HUES48 (cell line): ENCODE measurements around the gene DUSP16.
A peak's percentile ranks its signal among the peaks of the same experiment; 100 is the strongest.

Experiments
- H3K27ac ChIP-seq: one replicate; pipeline ENCODE4 v1.7.0; 2013; ENCODE audit warnings: low read depth, low read length, inconsistent platforms
- H3K27me3 ChIP-seq: 2 replicates; pipeline ENCODE4 v1.6.1; 2013; ENCODE audit warnings: mild to moderate bottlenecking, low read length; ENCODE audit not compliant: control insufficient read depth, insufficient read depth
- H3K36me3 ChIP-seq: 2 replicates; pipeline ENCODE4 v1.6.1; 2013; ENCODE audit warnings: low read length; ENCODE audit not compliant: control insufficient read depth, insufficient read depth
- H3K4me1 ChIP-seq: 2 replicates; pipeline ENCODE4 v1.6.1; 2013; ENCODE audit warnings: mild to moderate bottlenecking, low read length; ENCODE audit not compliant: control insufficient read depth, insufficient read depth
- H3K4me3 ChIP-seq: 2 replicates; pipeline ENCODE4 v1.5.1; 2013; ENCODE audit warnings: mild to moderate bottlenecking, low read depth, low read length
- H3K9ac ChIP-seq: 2 replicates; pipeline ENCODE4 v1.6.1; 2013; ENCODE audit warnings: mild to moderate bottlenecking, low read depth, low read length, moderate library complexity
- H3K9me3 ChIP-seq: 2 replicates; pipeline ENCODE4 v1.6.1; 2013; ENCODE audit warnings: low read length; ENCODE audit not compliant: control insufficient read depth, insufficient read depth

DUSP16 gene

DNA sequence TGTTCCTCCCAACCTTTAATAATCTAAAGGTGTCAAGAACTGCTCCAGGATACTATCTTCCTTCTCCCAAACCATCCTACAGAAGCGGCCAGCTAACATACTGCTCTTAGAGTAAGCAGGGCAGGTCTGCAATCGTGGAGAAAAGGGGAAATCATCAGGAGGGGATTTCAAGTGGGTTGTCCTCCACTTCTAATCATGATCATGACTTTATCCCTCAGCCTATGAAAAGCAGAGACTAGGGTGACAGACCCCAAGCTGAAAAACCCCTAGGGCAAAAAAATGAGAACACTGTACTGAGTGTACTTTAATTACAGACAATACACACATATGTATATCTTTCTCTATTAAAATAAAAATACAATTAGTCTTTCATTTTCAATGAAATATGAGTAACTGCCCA, 13.9 kb downstream of the DUSP16 start:
- Histone ChIP-seq H3K4me1 (peaks cover 5% of the 10 kb centered on the region; the same call in 1 of the 2 replicates), H3K9me3 (no peaks in the 10 kb centered on the region), H3K27me3 (no peaks in the 10 kb centered on the region), H3K36me3 (peaks cover 29% of the 10 kb centered on the region), H3K27ac (no peak overlapping the region), H3K4me3 (no peak overlapping the region), H3K9ac (no peak overlapping the region)

DNA sequence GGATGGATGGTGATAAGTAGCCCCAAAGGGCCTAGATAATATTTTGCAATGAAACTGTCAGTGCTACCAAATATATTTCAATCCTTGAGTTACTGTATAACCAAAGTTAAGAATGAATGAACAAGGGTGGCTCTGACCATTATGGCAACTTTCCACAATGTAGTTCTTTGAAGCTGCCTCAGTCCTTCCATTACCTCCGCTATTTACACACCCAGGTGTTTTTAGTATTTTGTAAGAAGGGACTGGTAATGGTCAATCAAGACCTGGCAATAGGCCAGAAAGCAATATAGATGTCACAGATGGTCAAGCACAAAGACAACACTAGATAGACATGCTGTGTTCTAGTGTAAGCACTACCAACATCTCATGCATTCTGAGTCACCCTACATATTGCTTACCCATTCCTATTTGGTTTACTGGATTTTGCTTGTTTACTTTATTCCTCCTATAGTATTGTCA, 16.3 kb downstream of the DUSP16 start:
- Histone ChIP-seq H3K9ac (no peak overlapping the region), H3K4me3 (no peak overlapping the region), H3K27me3 (no peaks in the 10 kb centered on the region), H3K9me3 (no peaks in the 10 kb centered on the region), H3K4me1 (peaks cover 6% of the 10 kb centered on the region; the same call in 1 of the 2 replicates), H3K36me3 (peaks cover 22% of the 10 kb centered on the region), H3K27ac (no peak overlapping the region)

GRCh38 chr12:12543959-12544358, 18.7 kb downstream of the DUSP16 start:
- H3K4me3 ChIP-seq, result no peak overlapping the region
- peaks cover 21% of the 10 kb centered on the region for H3K36me3 ChIP-seq
- H3K27me3 ChIP-seq, result no peaks in the 10 kb centered on the region
- no peak overlapping the region for H3K9ac ChIP-seq
- no peak overlapping the region for H3K27ac ChIP-seq
- peaks cover 12% of the 10 kb centered on the region; the same call in 1 of the 2 replicates for H3K4me1 ChIP-seq
- no peaks in the 10 kb centered on the region for H3K9me3 ChIP-seq

DNA sequence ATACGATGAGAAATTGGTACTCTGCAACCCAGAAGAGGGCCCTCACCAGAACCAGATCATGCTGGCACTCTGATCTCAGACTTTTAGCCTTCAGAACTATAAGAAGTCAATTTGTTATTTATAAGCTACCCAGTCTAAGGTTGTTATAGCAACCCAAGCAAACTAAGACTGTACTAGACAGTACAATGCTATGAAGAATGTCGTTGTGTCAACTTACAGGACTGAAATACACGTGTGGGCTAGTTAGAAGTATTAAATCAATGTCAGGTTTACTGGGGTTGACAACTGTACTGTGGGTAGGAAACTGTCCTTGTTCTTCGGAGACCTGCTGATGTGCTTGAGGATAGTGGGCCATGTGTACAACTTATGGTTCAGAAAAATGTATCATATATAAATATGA, 19.7 kb downstream of the DUSP16 start:
- H3K36me3 ChIP-seq, result peaks cover 21% of the 10 kb centered on the region
- H3K9ac ChIP-seq, result no peak overlapping the region
- H3K27me3 ChIP-seq, result no peaks in the 10 kb centered on the region
- H3K9me3 ChIP-seq, result no peaks in the 10 kb centered on the region
- H3K4me1 ChIP-seq, result peaks cover 13% of the 10 kb centered on the region; the same call in 1 of the 2 replicates
- no peak overlapping the region for H3K4me3 ChIP-seq
- no peak overlapping the region for H3K27ac ChIP-seq

DNA sequence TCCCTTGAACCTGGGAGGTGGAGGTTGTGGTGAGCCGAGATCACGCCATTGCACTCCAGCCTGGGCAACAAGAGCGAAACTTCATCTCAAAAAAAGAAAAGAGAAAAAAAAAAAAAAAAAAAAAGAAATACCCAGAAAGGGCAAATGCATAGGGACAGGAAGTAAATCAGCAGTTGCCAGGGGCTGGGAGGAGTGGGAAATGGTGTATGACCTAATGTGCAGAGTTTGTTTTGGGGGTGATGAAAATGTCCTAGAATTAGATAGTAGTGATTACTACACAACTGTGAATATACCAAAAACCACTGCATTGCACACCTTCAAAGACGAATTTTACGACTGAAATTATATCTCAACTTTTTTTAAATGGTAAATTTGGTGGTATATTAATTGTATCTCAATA, 20.4 kb downstream of the DUSP16 start:
- Histone ChIP-seq H3K9ac (no peak overlapping the region), H3K4me3 (no peak overlapping the region), H3K4me1 (peaks cover 13% of the 10 kb centered on the region; the same call in 1 of the 2 replicates), H3K36me3 (peaks cover 21% of the 10 kb centered on the region), H3K27ac (no peak overlapping the region), H3K27me3 (no peaks in the 10 kb centered on the region), H3K9me3 (no peaks in the 10 kb centered on the region)

DNA sequence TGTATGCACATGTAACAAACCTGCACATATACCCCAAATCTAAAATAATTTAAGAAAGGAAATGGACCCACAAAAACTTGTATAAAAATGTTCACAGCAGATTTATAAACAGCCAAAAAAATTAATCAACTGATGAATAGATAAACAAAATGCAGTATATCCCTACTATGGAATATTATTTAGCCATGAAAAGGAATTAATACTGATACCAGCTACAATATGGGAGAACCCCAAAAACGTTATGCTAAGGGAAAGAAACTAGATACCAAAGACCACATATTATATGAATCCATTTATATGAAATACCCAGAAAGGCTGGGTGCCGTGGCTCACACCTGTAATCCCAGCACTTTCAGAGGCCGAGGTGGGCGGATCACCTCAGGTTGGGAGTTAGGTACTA, 20.9 kb downstream of the DUSP16 start:
- peaks cover 13% of the 10 kb centered on the region; the same call in 1 of the 2 replicates for H3K4me1 ChIP-seq

DNA sequence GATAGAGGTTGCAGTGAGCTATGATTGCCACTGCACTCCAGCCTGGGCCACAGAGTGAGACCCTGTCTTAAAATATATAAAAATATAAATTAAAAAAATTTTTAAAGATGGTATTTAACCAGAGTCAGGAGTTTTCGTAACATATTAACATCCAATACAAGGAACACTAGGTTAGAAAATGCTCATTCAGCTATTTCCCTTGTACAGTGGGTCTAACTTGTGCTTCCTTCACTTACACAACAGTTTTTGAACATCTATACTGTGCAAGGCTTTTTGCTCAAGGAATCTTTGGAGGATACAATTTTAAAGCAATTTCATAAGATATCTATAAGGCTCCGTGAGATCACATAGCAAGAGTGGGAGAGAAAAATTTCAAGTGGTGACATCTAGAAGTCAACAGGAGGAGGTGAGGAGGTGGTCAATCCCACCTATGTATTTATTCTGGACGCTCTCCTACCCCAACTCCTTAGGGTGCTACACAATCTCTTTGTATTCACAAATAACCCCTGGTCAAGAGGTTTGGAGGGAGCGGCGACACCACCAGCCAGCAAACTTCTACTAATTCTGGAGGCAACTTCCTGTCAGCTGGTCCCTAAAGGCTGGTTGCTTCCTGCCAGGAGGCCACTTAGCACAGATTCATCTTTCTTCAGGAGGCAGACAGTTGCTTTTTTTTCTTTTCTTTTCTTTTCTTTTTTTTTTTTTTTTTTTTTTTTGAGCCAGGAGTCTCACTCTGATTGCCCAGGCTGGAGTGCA, 22.2 kb downstream of the DUSP16 start:
- no peak overlapping the region for H3K4me3 ChIP-seq
- 0 out of 2 replicates have a peak overlapping the region, but pooled peaks have one; percentile 24 for H3K9ac ChIP-seq
- no peaks in the 10 kb centered on the region for H3K27me3 ChIP-seq
- no peak overlapping the region for H3K27ac ChIP-seq
- peaks cover 10% of the 10 kb centered on the region for H3K36me3 ChIP-seq
- H3K9me3 ChIP-seq, result no peaks in the 10 kb centered on the region
- peaks cover 13% of the 10 kb centered on the region; the same call in 1 of the 2 replicates for H3K4me1 ChIP-seq

More for the DNA sequence above, 20.9 kb downstream of the DUSP16 start:
- Histone ChIP-seq H3K4me3 (no peak overlapping the region), H3K9me3 (no peaks in the 10 kb centered on the region), H3K9ac (no peak overlapping the region), H3K27me3 (no peaks in the 10 kb centered on the region), H3K36me3 (peaks cover 21% of the 10 kb centered on the region), H3K27ac (no peak overlapping the region)

DNA sequence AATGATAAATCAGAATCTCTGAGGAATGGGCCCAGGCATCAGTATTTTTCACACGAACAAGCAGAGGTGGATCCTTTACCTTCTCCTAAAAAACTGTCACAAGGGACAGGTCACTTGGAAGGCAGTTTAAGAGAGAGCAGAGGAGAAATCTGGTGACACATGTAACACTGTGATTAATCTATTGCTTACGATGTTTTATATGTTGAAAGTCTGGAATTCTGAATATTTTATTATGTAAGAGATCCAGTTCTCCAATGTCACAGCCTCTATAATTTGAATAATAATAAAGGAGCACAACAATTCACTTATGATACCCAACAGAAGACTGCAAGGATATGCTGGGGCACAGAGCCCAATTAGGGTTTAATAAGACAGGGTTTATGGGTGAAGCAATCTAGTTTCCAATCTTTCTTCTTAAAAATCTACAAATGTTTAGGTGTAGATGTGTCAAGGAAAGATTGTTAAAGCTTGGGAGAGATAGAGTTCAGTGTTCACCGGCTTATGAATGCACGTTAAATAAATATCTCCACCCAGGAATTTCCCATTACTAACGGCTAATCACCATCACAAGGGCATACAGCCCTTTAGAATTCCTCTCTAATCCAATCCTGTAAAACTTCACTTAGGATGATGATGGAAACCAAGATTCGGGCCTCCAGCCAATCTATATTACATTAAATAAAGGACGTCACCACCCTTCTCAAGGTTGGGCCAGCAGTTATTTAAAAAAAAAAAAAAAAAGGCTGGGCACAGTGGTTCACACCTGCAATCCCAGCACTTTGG, 23.4 kb downstream of the DUSP16 start:
- H3K4me1 ChIP-seq, result peaks cover 18% of the 10 kb centered on the region

GRCh38 chr12:12538535-12538934, 24.1 kb downstream of the DUSP16 start:
- no peak overlapping the region for H3K4me3 ChIP-seq

More for the DNA sequence above, 23.4 kb downstream of the DUSP16 start:
- Histone ChIP-seq H3K27ac (no peak overlapping the region), H3K9me3 (no peaks in the 10 kb centered on the region), H3K36me3 (peaks cover 9% of the 10 kb centered on the region), H3K9ac (no peak overlapping the region), H3K27me3 (no peaks in the 10 kb centered on the region), H3K4me3 (no peak overlapping the region)

DNA sequence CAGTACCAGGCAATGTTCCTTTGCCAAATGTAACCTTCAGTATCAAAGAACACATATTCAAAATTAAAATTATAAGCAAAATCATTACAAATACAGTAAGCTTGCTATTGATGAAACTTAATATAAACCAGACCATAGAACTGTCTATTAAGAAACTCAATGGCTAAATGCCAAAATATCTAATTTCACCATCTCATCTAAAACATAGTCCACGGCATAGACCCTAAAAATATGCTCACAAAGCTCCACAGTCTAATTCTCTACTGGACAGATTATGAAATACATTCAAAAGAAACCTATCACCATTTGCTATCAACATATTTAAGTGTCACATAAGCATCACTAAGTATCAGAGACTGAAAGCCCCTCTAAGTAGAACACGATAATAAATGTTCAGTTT, 25.2 kb downstream of the DUSP16 start:
- Histone ChIP-seq H3K9ac (no peak overlapping the region), H3K27ac (no peak overlapping the region), H3K27me3 (no peaks in the 10 kb centered on the region), H3K36me3 (peaks cover 9% of the 10 kb centered on the region), H3K4me3 (no peak overlapping the region), H3K9me3 (no peaks in the 10 kb centered on the region), H3K4me1 (peaks cover 27% of the 10 kb centered on the region)

More at GRCh38 chr12:12538535-12538934, 24.1 kb downstream of the DUSP16 start:
- Histone ChIP-seq H3K27ac (no peak overlapping the region), H3K4me1 (peaks cover 24% of the 10 kb centered on the region), H3K9me3 (no peaks in the 10 kb centered on the region), H3K9ac (no peak overlapping the region), H3K27me3 (no peaks in the 10 kb centered on the region), H3K36me3 (peaks cover 9% of the 10 kb centered on the region)

GRCh38 chr12:12534975-12535374, 27.7 kb downstream of the DUSP16 start:
- Histone ChIP-seq H3K9ac (no peak overlapping the region), H3K27me3 (no peaks in the 10 kb centered on the region), H3K4me3 (no peak overlapping the region), H3K4me1 (peaks cover 22% of the 10 kb centered on the region), H3K27ac (no peak overlapping the region), H3K9me3 (no peaks in the 10 kb centered on the region), H3K36me3 (peaks cover 7% of the 10 kb centered on the region)
